GM12872 (cell line): ENCODE measurements around the gene NADSYN1.

Source experiments
- CTCF ChIP-seq: IDR thresholded peaks from 3 replicates; pipeline ENCODE4 v1.5.1; 2011; ENCODE audit warnings: low read depth, mild to moderate bottlenecking, low read length, moderate library complexity; ENCODE audit not compliant: insufficient read depth

The NADSYN1 gene

GRCh38 chr11:71462726-71463125, 9.7 kb downstream of the NADSYN1 start:
- no peak for TF ChIP-seq CTCF

GRCh38 chr11:71463331-71464211, 10.6 kb downstream of the NADSYN1 start:
- no peak for TF ChIP-seq CTCF

GRCh38 chr11:71465054-71465453, 12.1 kb downstream of the NADSYN1 start:
- TF ChIP-seq CTCF, result no peak

- TF ChIP-seq CTCF, result no peak
Observed at GRCh38 chr11:71466358-71466757, 13.4 kb downstream of the NADSYN1 start.

- no peak for TF ChIP-seq CTCF
Observed at GRCh38 chr11:71467164-71467563, 14.2 kb downstream of the NADSYN1 start.

GRCh38 chr11:71470946-71471345, 17.9 kb downstream of the NADSYN1 start:
- TF ChIP-seq CTCF, result no peak

- no peak for TF ChIP-seq CTCF
Observed at GRCh38 chr11:71472357-71472885, 19.4 kb downstream of the NADSYN1 start.
